Choroid plexus epithelial cell (primary cell): ENCODE data around the gene C1orf216.

ENCODE experiments used
- DNase-seq: peaks from one replicate; pipeline ENCODE4 v3.0.0-alpha.2; 2010; ENCODE audit warnings: low read depth
- H3K4me3 ChIP-seq: 2 replicates; pipeline ENCODE4 v1.5.1; 2011; ENCODE audit warnings: low read depth, mild to moderate bottlenecking, control low read depth, low read length, moderate library complexity
- TF ChIP-seq, protein P1 (sequence below): conservative IDR thresholded peaks from 2 replicates; pipeline ENCODE4 v1.5.1; 2011; ENCODE audit warnings: low read depth, mild to moderate bottlenecking, control low read depth, inconsistent platforms, low read length, moderate library complexity

Gene C1orf216

DNA sequence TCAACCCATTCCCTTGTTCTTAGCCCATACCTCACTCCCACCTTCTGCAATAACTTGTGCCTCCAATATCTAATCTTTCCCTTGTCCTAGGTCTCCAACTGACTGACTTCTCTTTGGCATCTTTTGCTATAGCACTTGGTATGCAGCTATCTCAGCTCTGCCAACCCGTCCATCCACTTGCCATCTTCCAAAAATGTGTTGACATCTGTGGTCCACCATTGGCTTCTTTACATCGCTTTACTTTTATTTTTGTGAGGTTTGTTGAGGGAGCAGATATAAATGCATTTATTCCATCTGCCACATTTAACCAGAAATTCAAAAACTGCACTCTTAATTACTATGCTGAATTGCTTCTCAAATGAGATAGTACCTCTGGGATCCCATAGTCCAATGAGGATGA lies 52.5 kb downstream of the C1orf216 start:
- H3K4me3 ChIP-seq = no peak overlapping the region
- DNase-seq = no peak
- TF ChIP-seq, protein P1, sequence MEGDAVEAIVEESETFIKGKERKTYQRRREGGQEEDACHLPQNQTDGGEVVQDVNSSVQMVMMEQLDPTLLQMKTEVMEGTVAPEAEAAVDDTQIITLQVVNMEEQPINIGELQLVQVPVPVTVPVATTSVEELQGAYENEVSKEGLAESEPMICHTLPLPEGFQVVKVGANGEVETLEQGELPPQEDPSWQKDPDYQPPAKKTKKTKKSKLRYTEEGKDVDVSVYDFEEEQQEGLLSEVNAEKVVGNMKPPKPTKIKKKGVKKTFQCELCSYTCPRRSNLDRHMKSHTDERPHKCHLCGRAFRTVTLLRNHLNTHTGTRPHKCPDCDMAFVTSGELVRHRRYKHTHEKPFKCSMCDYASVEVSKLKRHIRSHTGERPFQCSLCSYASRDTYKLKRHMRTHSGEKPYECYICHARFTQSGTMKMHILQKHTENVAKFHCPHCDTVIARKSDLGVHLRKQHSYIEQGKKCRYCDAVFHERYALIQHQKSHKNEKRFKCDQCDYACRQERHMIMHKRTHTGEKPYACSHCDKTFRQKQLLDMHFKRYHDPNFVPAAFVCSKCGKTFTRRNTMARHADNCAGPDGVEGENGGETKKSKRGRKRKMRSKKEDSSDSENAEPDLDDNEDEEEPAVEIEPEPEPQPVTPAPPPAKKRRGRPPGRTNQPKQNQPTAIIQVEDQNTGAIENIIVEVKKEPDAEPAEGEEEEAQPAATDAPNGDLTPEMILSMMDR = no peak
